Activated T-helper 17 cell treated with anti-CD3 and anti-CD28 coated beads, Interleukin-2, amount 50 U/mL, for 72 hours (primary cell): ENCODE measurements around the gene GLYATL1B. TPM values are rescaled to one million over a fixed set of nuclear protein-coding genes. Genes with fewer than 3 reads are reported as not detected.
"Not testable (repeated sequence)": the region's sequence is repeated elsewhere in the genome, so short reads cannot be mapped to it uniquely, and the experiment has no call there.

Source experiments
- ATAC-seq: fragments of 150-1000 bp; cut with Tn5 transposase; replicated peaks from 2 replicates; pipeline ENCODE4 v1.10.0; 2021; ENCODE audit warnings: mild to moderate bottlenecking, moderate library complexity
- H3K27ac Mint-ChIP-seq: one replicate; pipeline ENCODE4 v1.8.0; 2022; ENCODE audit warnings: mixed read lengths
- H3K27me3 Mint-ChIP-seq: one replicate; pipeline ENCODE4 v1.8.0; 2022; ENCODE audit warnings: mixed read lengths
- H3K36me3 Mint-ChIP-seq: one replicate; pipeline ENCODE4 v1.8.0; 2022; ENCODE audit warnings: low read depth, mild to moderate bottlenecking, mixed read lengths
- H3K4me1 Mint-ChIP-seq: one replicate; pipeline ENCODE4 v1.8.0; 2022; ENCODE audit warnings: mixed read lengths
- H3K4me3 Mint-ChIP-seq: one replicate; pipeline ENCODE4 v1.8.0; 2022; ENCODE audit warnings: mild to moderate bottlenecking, mixed read lengths
- H3K9me3 Mint-ChIP-seq: one replicate; pipeline ENCODE4 v1.8.0; 2022; ENCODE audit warnings: mixed read lengths
- total RNA-seq, 2 donors: library from RNA; stranded (reverse); gene quantifications; one replicate each; pipeline ENCODE4 v1.2.3, GENCODE V29; 2022

Gene GLYATL1B
- total RNA-seq, 2 donors from 2014 or later: not detected

DNA sequence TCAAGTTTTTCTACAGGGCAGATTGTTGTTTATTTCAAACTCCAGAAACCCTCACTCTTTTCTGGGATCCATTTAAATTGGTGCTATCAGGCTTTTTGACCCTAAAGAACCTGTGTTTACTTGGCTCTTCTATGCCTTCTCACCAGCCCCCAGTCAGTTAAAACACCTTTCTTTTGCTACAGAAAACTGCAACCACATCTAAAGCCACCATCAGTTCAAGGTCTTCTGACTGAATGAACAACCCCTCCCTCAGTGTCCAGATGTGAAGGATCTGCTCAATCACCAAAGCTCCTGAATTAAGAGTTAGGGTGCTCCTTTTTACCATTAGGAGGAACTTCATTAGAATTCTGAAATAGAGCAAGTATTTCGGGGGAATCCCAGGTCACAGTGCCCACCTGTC lies 7.0 kb upstream of the GLYATL1B start:
- no peak for ATAC-seq

DNA sequence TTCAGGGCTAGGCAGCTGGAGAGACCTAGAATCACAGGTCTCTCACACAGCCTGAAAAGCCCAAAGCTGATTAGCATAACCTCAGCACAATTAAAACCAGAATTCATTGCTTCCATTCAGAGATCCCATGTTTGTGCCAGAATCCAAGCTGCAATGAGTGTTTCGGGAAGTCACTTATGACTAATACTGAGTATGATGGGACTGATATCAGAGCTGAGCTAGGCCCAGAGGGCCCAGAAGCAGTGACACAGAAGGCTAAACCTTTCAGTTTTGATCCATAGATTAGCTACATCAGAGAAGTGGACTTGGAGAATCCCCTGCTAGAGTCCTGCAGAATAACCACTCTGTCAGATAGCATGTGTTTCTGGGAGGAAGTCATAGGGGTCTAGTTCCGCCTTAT lies 5.7 kb upstream of the GLYATL1B start:
- not testable (repeated sequence) for H3K4me1 Mint-ChIP-seq, H3K36me3 Mint-ChIP-seq, H3K27ac Mint-ChIP-seq, H3K4me3 Mint-ChIP-seq, H3K9me3 Mint-ChIP-seq, ATAC-seq
- peaks cover 16% of the 10 kb centered on the region for H3K27me3 Mint-ChIP-seq

More for the DNA sequence above, 7.0 kb upstream of the GLYATL1B start:
- H3K9me3 Mint-ChIP-seq: no peaks in the 10 kb centered on the region
- H3K4me1 Mint-ChIP-seq: no peaks in the 10 kb centered on the region
- no peak overlapping the region for H3K4me3 Mint-ChIP-seq
- no peak overlapping the region for H3K27ac Mint-ChIP-seq
- H3K36me3 Mint-ChIP-seq: no peaks in the 10 kb centered on the region
- peaks cover 26% of the 10 kb centered on the region for H3K27me3 Mint-ChIP-seq

DNA sequence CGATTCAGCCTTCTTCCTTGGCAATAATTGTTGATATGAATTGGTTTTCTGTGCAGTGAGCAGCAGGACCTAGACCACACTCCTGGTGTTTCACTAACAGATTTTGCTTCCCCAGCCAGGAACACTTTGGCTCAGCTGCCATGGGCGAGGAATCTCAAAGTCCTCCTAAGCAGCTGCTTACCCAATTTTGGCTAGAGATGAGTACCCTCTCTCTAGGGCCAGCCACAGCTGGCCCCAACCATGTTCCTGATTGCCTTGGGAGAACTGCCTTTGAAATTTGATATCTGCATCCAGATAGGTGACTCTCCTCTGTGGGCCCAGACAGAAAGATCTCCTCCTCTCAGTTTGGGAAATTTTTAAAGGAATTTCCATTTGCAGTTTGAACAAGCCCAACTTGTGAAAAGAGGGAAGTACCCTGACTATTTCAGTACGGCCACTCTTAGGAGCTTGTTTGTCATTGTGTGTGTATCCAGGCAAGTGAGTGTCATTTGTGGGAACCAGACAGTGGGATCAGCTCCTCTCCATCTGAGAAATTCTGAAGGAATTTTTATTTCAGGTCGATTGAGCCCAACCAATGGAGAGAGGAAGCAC lies 4.6 kb upstream of the GLYATL1B start:
- H3K27me3 Mint-ChIP-seq: peaks cover 12% of the 10 kb centered on the region
- ATAC-seq, H3K36me3 Mint-ChIP-seq, H3K27ac Mint-ChIP-seq, H3K4me3 Mint-ChIP-seq, H3K9me3 Mint-ChIP-seq, H3K4me1 Mint-ChIP-seq: not testable (repeated sequence)

DNA sequence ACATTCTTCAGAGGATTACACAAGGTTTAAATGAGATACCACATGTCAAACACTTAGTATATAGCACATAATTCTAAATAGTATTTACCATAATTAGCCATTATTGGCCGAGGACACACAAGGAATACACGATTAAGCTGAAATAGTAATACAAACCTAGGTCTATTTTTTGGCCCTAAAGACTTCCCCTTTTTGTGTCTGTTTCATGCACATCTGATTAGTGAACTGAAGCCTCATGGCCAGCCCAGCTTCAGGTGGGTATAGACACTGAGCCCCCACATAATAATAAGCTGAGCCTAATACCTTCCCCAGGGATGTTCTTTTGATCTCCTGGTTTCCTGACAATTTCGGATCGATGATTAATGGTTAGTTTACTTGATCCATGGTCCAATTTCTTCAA lies 2.1 kb downstream of the GLYATL1B start:
- ATAC-seq: no peak
- peaks cover 13% of the 10 kb centered on the region for H3K27me3 Mint-ChIP-seq
- H3K27ac Mint-ChIP-seq: no peak overlapping the region
- H3K4me3 Mint-ChIP-seq: no peak overlapping the region
- H3K36me3 Mint-ChIP-seq: no peaks in the 10 kb centered on the region
- no peaks in the 10 kb centered on the region for H3K9me3 Mint-ChIP-seq
- H3K4me1 Mint-ChIP-seq: no peaks in the 10 kb centered on the region

DNA sequence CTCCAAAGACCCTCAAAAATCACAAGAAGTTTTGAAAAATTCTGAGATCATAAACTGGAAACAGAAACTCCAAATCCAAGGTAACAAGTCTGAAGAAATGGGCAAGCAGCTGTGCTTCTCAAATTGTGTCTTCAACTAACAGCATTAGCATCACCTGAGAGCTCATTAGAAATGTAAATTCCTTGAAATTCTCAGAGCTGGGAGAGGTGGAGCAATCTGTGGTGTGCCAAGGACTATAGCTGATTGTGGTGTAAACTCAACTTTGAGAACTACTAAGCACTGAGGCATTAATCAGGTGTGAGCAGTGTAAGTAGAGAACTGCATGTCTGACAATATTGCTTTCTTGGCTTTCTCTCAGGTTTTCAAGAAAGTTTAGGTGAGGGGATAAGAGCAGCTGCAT lies 7.5 kb downstream of the GLYATL1B start:
- not testable (repeated sequence) for H3K36me3 Mint-ChIP-seq

DNA sequence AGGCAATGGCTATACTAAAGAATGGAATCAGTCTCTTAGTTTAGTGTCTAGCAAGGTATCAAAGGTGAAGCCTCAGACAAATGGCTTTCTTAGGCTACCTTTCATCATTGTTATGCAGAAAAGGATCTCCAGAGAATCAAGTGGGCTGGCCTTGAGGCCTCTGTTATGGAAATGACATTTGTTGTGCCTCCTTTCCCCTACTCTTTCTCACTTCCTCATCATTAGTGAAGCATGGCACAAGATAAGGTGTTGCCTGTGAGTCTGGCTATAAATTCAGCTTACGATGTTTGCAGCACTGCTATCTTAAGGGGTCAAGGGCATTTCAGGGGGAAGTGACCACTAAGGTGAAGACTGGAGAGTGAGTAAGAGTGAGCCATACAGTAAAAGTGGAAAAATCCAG lies 9.1 kb downstream of the GLYATL1B start:
- not testable (repeated sequence) for H3K27ac Mint-ChIP-seq, H3K4me1 Mint-ChIP-seq, H3K9me3 Mint-ChIP-seq, H3K36me3 Mint-ChIP-seq, H3K4me3 Mint-ChIP-seq, ATAC-seq
- H3K27me3 Mint-ChIP-seq: peaks cover 13% of the 10 kb centered on the region

More for the DNA sequence above, 7.5 kb downstream of the GLYATL1B start:
- not testable (repeated sequence) for H3K9me3 Mint-ChIP-seq, H3K27ac Mint-ChIP-seq, H3K4me3 Mint-ChIP-seq, ATAC-seq, H3K4me1 Mint-ChIP-seq
- peaks cover 13% of the 10 kb centered on the region for H3K27me3 Mint-ChIP-seq

DNA sequence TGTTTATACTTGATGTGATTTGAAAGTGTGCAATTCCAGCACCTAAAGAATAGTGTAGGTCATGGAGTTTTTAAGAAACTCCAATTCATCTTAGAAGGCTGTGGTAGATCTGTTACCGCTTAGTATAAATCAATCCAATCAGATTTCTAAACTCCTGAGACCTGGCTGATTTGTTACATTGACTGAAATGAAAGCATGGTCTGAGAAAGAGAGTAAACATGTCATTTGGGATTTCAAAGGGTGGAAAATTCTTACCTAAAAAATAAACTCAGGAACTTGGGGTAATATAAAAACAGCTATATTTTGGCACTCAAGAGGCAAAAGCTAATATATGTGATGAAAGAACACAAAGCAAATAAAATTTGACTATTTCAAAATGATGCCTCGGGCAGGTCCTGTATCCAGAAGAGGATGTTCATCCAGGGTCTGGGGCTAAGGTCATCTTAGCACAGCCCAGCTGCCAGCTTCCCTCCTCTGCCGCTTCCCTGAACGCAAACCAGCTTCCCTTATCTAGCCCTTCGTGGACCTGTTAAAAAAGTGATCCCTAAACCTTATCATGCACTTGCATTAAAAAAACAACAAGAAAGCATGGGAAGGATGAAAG lies 10.0 kb downstream of the GLYATL1B start:
- H3K27ac Mint-ChIP-seq, H3K4me3 Mint-ChIP-seq, ATAC-seq, H3K36me3 Mint-ChIP-seq, H3K9me3 Mint-ChIP-seq, H3K4me1 Mint-ChIP-seq: not testable (repeated sequence)
- H3K27me3 Mint-ChIP-seq: peaks cover 13% of the 10 kb centered on the region

DNA sequence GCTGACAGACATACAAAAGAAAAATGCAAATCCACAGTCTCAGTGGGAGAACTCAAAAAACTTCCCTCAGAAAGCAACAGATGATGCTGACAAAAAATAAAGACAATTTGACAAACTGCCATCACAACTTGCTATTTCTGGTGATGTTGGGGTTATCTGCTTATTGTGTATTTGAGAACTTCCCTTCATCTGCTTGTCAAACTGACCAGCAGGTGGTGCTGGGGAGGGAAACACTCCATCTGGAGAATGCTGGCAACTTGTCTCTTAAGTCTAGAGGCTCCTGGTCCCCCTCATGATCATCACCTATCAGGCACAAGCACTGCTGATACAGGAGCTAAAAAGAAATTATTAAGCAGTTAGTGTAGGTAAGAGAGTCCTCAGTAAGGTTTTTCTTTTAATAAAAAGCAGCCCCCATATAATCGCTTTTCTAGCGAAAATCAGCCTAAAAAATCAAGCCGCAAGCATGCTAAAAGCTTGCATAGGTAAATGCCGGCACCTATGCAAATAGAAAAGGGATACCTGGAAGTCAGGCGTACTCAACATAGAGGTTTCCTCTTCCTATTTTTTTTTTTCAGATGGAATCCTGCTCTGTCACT lies 11.1 kb downstream of the GLYATL1B start:
- Mint-ChIP-seq H3K27me3 (peaks cover 13% of the 10 kb centered on the region), H3K36me3 (no peaks in the 10 kb centered on the region), H3K4me1 (no peaks in the 10 kb centered on the region), H3K9me3 (no peaks in the 10 kb centered on the region), H3K4me3 (no peak overlapping the region), H3K27ac (no peak overlapping the region)
- peak; percentile 58 for ATAC-seq

DNA sequence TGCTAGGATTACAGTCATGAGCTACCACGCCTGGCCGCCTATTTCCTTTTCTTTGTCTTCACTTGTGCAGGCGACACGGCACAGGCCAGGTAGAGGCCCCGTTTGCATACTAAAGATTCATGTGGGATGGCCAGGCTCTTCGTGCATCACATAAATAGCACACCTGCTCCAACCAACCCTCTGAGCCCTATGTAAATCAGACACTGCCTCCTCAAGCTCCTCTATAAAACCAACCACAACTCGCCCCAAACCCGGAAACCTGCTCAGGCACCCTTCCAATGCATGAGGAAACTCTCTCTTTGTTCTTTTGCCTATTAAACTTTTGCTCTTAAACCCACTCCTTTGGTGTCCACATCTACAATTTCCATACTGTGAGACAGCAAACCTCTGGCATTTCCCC lies 11.8 kb downstream of the GLYATL1B start:
- not testable (repeated sequence) for H3K9me3 Mint-ChIP-seq, H3K36me3 Mint-ChIP-seq, ATAC-seq, H3K4me1 Mint-ChIP-seq, H3K27ac Mint-ChIP-seq, H3K4me3 Mint-ChIP-seq
- H3K27me3 Mint-ChIP-seq: peaks cover 13% of the 10 kb centered on the region

DNA sequence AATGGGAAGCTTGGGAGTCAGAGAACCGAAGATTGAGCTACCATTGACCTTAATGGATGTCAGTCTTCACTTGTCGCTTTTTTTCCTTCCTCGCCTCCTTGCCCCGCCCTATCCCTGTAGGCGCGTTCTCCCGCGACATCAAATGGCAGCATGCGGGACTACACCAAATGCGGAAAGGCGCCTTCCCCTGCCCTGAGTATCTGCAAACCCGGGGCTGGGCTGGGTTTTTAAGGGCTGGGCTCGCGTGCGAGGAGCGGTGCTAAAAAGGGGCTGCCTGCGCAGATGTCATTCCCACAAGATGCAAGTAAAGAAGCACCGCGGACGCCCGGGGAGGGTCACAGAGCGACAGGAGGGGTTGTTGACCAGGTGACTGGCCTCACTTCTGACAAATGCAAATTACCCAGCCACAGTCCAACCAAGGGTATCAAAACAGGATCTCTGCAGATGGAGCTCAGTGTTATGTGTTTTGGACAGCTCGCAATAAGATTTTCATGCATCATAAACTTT lies 16.2 kb downstream of the GLYATL1B start:
- peaks cover 14% of the 10 kb centered on the region for H3K4me1 Mint-ChIP-seq
- peaks cover 9% of the 10 kb centered on the region for H3K27me3 Mint-ChIP-seq
- H3K27ac Mint-ChIP-seq: peak overlapping the region; percentile 5
- peaks cover 5% of the 10 kb centered on the region for H3K36me3 Mint-ChIP-seq
- peak overlapping the region; percentile 81 for H3K4me3 Mint-ChIP-seq
- peak; percentile 46 for ATAC-seq
- H3K9me3 Mint-ChIP-seq: no peaks in the 10 kb centered on the region

DNA sequence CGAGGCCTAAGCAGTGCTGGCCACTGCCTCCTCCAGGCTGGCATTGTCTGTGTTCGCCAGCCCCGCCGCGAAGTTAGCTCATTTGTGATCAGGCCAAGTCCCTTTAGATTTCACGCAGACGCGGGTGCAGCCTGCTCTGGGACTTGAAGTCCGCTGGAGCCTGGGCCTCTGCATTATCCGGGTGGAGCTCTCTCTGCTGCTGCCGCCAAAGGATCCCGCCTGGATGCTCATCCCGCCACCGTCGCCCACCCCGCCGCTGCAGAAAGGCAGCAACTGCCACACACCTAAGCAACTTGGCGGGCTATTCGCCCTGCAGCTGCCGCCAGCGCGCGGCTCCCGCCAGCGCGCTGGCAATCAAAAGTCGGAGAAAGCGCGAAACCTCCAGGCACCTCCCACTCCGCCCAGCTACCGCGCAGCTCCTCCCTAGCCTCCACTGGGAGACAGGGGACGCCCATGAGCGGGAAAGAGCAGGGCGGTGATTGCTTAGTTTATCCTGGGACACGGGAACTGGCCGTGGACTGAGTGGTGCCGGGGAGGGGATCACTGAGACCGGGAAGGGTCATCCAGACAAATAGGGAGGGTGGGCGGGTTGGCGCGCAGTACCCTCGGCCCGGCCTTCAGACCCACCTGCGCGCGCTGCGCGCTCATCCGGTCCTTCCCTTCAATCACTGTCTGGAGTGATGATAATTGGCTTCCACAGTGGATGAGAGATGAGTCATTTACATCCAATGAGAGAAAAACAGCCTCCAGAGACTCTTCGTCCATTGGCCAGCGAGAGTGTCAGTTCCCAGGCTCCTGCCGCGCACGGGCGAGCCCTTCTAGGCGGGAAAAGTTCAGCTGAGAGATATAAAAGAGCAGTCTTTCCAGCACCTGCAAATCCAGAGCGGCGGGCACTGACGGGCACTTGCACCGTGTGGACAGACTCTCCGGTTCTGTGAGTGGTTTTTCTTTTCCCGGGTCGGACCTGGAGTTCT lies 20.5 kb downstream of the GLYATL1B start, which contains the start of gene FAM111B:
FAM111B (plus strand) TSS at position 875 of the 974 bp plus-strand sequence. CDS start 2,389 bp downstream, outside the sequence.
- H3K27ac Mint-ChIP-seq: peak within 1 kb of the TSS; percentile 84
- peak within 1 kb of the TSS; percentile 95 for H3K4me3 Mint-ChIP-seq
- H3K9me3 Mint-ChIP-seq: no peaks in the 10 kb centered on the region
- peaks cover 47% of the 10 kb centered on the region for H3K36me3 Mint-ChIP-seq
- peaks cover 33% of the 10 kb centered on the region for H3K4me1 Mint-ChIP-seq
- no peaks in the 10 kb centered on the region for H3K27me3 Mint-ChIP-seq
- peak; percentile 92 for ATAC-seq

DNA sequence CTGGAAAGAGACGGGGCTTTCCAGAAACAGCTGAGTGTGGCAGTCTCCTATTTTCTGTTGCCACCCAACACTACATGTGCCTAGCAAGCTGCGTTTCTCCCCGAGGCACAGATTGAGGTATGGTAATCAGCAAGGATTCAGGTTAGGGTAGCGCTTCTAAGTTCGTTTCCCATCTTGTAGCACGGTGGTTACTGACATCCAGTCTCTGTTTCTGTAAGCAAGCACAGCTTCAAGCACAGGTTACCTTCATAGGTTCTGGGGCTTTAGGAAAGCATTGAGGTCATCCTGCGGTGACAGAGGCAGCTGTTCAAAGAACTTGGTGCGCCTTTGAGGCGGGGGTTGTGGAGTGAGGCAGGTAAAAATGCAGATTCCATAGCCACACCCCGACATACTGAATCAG lies 21.6 kb downstream of the GLYATL1B start:
- peaks cover 39% of the 10 kb centered on the region for H3K4me1 Mint-ChIP-seq
- not testable (repeated sequence) for H3K9me3 Mint-ChIP-seq, H3K27me3 Mint-ChIP-seq
- peak; percentile 27 for ATAC-seq
- peak overlapping the region; percentile 84 for H3K27ac Mint-ChIP-seq
- peak overlapping the region; percentile 95 for H3K4me3 Mint-ChIP-seq
- peaks cover 56% of the 10 kb centered on the region for H3K36me3 Mint-ChIP-seq

DNA sequence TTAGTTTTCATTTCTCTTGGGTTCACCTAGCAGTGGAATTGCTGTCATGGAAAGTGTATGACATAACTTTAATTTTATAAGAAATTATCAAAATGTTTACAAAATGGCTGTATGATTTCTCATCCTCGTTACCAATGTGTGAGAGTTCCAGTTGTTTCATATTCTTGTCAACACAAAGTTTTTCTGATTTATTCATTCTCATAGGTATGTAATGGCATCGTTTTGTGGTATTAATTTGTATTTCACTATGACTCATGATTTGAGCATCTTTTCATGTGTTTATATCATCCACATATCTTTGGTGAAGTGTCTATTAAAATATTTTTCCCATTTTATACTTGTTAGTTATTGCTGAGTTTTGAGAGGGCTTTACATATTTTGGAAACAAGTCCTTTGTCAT lies 26.4 kb downstream of the GLYATL1B start:
- no peak for ATAC-seq
- Mint-ChIP-seq H3K27ac (no peak overlapping the region), H3K9me3 (peaks cover 3% of the 10 kb centered on the region), H3K36me3 (peaks cover 93% of the 10 kb centered on the region), H3K4me3 (no peak overlapping the region), H3K4me1 (peaks cover 44% of the 10 kb centered on the region), H3K27me3 (no peaks in the 10 kb centered on the region)

DNA sequence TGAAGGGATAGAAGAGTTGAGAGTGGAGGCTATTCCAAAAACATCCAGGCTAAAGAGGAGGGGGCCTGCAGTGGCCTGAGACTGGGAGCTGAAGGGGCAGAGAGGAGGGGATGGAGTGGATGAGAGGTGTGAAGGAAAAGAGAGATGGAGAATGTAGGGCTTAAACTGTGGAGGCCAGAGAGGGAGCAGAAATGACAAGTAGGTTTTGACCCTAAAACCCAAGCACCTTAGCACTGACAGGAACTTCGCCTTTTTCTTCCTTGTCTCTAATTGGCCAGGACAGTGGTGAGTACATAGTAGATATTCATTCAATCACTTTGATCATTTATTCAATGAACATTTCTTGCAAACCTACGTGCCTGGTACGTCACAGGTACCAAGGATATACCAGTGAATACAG lies 28.2 kb downstream of the GLYATL1B start:
- no peaks in the 10 kb centered on the region for H3K27me3 Mint-ChIP-seq
- H3K9me3 Mint-ChIP-seq: peaks cover 3% of the 10 kb centered on the region
- no peak overlapping the region for H3K4me3 Mint-ChIP-seq
- H3K36me3 Mint-ChIP-seq: peaks cover 89% of the 10 kb centered on the region
- peaks cover 35% of the 10 kb centered on the region for H3K4me1 Mint-ChIP-seq
- H3K27ac Mint-ChIP-seq: peak overlapping the region; percentile 4
- ATAC-seq: no peak
